OCI-LY3 (cell line): Measurements from ENCODE around the gene KLK14.

ENCODE experiments used
- CTCF ChIP-seq: fragments of 200-600, 300-600 bp; sonication (generic); IDR thresholded peaks from 2 replicates; pipeline ENCODE4 v1.5.1; 2014; ENCODE audit warnings: antibody characterized with exemption, low read length, low read depth
- EZH2phosphoT487 ChIP-seq: fragments of 200-600 bp; shearing (Covaris generic); IDR thresholded peaks from 2 replicates; pipeline ENCODE4 v1.6.1; 2018; ENCODE audit warnings: antibody characterized with exemption, mixed run types, low read depth

- no peak for TF ChIP-seq CTCF
- no peak for TF ChIP-seq EZH2phosphoT487
Measured at GRCh38 chr19:51129716-51130115, 47.0 kb upstream of the KLK14 start.
